Activated gamma-delta T cell (primary cell): ENCODE results near the gene IST1.
"Not testable (repeated sequence)": the region's sequence is repeated elsewhere in the genome, so short reads cannot be mapped to it uniquely, and the experiment has no call there.

Experiments used
- DNase-seq: peaks from one replicate; lab custom pipeline; 2025; lab: John Stamatoyannopoulos, UW
- total RNA-seq, 2 donors: gene quantifications; one replicate each; lab custom pipeline; 2026; lab: John Stamatoyannopoulos, UW

IST1 gene
- 238 to 251 reads per million in 2 donors for total RNA-seq

DNA sequence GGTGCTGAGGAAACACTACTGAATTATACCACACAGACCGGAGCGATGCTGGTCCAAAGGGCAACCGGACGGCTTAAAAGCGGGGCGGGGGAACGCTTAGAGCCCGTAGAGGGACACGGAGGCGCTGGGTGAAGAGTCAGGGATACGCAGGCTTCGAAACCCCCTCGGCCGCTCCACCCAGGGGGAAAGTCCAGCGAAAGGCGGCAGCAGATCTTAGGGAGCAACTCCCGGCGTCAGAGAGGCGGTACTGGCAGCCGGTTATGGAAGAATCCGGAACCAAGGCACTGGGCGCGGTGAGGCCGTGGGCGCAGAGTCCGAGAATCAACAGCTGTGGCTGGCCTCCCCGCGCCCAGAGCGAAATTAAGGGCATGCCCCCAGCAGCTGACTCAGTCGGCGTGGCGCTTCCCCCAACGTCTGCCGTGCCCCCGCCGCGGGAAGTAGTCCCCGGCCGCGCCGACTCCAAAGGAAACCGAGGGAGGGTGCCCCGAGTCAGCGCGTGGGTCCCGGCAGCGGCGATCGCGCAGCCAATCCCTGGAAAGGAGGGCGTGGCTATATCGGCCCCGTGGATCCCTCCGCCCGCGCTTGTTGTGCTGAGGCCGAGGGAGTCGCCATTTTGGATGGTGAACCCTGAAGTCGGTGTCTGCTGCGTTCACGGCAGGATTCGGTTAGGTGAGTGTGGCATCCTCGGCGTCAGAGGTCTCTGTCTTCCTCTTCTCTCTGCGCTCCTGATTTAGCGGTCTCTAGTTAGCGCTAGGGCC lies at the start of gene IST1:
Gene IST1 (plus strand): TSS at position 611 of the 758 bp plus-strand sequence. CDS start 20,110 bp downstream, outside the sequence.
- peak; percentile 96 for DNase-seq

DNA sequence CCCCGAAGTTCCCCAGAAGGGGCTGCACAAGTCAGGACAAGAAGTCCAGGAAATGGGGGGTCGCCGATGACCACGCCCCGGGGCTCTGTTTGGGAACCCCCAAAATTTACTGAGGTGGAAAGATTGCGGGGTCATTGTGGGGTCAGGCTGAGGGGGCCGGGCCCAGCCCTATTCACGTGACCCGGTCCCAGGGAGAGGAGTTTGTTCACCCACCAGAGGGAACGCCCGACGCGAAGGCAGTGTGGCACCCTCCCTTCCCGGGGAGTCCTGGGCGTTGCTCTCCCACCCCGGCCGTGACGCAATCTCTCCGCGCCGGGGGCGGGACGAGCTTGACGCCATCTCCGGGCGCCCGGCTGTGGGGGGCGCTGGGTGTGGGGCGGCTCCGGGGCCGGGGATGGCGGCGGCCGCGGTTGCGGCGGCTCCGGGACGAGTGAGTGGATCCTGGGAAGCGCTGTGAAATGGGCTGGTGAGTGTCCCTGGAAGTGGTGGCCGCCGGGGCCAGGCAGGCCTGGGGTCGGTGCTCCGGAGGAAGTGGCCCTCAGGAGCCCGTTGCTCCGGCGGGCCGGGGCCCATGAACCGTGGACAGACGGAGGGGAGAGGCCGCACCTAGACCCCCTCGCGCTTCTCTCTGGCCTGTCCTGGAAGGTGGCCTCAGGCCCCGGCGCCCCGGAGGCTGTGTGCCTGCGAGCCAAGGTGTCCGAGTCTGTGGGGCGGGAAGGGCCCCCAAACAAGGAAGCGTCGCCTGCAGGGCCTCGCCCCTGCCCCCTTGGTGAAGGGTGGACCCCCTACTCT lies 49.5 kb upstream of the IST1 start, which contains the start of gene ATXN1L:
Gene ATXN1L (plus strand): TSS at position 338 of the 792 bp plus-strand sequence. CDS start 3,765 bp downstream, outside the sequence.
- peak; percentile 90 for DNase-seq

DNA sequence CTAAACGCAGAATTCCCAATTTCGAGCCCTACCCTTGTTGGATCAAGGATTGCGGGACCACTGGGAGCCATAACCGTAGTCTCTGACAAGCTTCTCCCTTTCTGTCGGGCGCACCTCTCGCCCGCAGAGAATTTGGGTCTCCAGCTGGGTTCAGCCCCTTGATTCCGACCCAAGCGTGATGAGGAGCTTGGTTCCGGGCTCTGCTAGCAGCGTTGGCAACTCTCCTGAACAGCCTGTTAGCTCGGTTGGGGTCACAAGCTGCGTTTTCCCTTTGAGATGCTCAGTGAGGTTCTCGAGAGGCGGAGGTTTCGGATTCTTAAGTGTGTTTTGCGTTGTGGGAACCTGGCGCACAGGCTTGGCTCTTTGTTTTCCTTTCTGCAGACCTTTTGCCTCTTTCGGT lies 48.9 kb upstream of the IST1 start:
- DNase-seq, result no peak

DNA sequence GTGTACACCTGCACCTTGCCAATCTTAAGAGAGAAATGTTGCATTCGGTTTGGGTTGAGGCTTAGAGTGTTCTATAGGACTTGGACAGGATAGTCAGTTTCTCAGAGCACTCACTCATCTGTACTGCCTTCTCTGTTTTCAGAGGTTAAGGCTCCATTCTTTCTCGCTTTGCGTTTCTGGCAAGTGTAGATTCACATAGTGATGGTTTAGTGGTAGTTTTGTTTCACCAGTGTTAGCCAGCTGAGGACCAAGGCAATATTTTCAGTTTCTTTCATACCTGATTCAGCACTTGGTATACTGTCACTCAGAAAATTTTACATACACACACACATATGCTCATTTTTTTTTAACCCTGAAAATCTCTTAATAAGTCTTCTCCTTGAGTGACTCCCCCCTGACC lies 48.2 kb upstream of the IST1 start:
- no peak for DNase-seq

DNA sequence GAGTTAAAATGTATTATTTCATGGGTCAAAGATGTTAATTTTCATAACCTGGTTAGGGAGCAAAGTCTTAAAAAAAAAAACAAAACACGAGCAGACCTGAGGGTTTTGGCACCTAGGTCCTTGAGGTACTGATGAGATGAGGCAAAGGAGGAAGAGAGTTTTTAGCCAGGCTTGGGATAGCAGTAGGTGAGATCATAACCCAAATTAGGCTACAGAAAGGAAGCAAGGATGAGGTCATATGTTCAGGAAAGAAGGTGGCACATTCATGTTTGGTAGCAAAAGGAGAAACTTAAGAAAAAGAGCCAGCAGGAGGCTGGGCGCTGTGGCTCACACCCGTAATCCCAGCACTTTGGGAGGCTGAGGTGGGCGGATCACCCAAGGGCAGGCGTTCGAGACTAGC lies 46.7 kb upstream of the IST1 start:
- DNase-seq, result no peak

DNA sequence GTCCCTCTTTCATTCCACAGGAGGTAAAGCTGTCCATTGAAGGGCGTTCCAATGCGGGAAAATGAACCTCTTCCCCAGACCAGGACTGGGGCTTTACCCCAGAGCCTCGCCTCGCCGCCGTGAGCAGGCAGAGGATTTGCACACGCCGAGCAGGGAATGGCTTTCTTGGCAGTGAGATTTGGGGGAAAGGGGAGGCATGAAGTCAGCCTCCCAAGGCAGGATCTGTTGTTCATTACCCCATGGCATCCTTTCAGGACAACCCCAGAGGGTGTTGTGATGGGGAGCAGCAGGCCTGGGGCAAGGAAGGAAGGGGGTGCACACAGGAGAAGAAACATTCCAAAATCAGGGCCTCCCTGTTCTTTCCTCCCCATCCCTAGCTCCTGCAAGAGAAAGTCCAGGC lies 43.6 kb upstream of the IST1 start:
- no peak for DNase-seq

DNA sequence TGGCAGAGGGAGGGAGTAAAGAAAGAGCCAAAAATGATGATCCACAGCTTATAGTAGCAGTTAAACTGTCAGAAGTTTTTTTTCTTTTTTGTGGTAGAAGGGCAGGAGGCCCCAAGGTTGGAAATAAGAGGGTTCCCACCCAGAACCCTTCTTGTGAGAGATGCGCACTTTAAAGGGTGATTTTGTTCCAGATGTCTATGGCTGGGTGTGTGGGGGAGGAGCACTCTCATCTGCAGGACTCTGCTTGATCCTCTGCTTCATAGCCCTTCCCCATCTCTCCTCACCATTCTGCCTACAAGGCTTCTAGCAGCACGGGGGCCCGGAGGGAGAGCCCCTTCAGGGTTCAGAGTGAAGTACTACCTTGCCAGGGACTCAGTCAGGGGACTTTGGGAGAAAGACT lies 43.2 kb upstream of the IST1 start:
- DNase-seq, result no peak

DNA sequence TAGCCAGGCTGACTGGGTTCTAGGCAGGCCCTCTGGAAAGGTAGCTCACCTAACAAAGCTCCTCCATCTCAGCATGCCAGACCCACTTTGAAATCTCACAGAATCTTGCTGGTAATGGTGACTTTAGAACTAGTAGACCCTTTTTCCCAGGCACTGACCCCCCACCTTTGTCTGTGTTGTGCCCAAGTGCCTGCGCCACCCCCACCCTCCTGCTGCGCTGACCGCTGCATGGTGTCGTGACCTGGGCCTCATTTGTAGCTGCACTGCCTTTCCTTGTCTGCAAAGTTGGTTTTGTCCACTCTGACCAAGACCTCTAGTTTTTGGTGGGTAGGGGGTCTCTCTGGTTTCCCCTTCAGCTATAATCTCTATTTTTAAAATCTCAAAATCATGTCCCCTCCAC lies 42.8 kb upstream of the IST1 start:
- DNase-seq, result no peak

DNA sequence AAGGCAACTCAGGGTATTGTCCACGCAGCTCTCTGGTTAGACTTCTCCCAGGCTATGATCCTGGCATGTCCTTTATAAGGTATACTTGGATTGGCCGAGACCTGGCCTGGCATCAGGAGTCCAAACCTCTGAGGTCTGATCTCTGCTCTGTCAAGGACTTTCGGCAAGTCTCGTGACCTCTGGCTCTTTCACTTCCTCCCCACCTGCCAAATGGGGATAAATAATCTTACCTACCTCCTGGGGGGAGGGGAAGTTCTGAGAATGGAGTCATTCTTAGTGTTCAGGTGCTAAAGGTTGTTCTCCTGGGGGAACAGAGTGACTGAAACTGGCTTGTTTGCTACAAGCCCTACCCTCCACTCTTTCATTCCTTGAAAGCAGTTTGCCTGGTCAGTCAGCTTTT lies 41.9 kb upstream of the IST1 start:
- DNase-seq, result no peak

DNA sequence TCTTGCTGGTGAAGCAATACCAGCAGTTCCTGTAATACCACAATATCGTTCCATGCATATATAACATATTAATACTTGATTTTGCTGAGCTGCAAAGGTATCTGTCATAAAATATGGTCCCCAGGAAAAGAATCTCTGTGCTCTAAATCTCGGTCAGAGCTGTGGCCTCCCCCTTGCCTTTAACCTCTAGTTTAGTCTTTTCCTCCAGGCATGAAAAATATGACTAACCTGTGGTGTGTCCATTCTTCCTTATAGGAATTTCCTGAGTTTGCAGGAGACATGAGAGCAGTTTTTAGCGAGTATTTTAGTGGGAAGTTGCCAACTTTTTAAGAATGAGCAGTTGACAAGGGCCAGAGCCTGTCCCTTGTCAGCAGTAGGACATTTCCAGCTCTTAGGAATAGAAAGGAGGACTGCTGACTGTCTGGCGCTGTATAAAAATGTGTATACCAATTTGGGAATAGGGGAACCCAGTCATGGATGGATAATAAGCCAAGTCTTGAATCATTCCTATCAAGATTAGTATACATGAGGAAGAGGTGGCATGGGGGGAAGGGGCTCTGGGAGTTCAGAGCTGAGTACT lies 40.9 kb upstream of the IST1 start:
- DNase-seq, result no peak

DNA sequence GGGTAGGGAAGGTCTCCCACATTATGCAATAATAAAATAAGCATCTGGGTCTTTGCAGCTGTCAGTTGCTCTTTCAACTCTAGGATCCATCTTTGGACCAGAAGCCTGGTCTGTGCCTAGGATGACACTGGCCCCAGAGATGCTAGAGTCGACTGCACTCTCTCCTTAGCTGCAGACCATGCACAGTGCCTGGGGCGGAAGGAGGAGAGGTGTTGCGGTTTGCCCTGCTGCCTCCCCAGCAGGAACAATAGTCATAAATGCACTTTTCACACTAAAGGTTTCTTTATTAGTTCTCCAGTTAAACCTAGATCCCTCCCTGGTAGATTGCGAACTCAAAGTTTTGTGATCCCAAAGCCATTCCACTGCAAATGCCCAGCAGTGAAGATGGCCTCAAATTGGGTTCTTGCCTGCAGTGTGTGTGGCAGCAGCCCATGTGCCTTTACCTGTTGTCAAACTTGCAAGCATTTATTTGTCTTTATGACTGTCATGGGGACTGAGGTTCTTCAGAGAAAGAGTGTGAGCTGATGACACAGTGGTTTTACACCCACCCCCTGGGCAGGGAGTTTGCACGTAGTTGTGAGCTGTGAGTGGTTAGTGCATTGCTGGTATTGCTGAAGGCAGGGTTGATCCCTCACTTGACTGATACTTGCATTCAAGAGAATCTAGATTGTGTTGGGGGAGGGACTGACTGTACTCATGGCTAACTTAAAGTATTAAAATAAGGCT lies 39.2 kb upstream of the IST1 start:
- DNase-seq, result no peak

DNA sequence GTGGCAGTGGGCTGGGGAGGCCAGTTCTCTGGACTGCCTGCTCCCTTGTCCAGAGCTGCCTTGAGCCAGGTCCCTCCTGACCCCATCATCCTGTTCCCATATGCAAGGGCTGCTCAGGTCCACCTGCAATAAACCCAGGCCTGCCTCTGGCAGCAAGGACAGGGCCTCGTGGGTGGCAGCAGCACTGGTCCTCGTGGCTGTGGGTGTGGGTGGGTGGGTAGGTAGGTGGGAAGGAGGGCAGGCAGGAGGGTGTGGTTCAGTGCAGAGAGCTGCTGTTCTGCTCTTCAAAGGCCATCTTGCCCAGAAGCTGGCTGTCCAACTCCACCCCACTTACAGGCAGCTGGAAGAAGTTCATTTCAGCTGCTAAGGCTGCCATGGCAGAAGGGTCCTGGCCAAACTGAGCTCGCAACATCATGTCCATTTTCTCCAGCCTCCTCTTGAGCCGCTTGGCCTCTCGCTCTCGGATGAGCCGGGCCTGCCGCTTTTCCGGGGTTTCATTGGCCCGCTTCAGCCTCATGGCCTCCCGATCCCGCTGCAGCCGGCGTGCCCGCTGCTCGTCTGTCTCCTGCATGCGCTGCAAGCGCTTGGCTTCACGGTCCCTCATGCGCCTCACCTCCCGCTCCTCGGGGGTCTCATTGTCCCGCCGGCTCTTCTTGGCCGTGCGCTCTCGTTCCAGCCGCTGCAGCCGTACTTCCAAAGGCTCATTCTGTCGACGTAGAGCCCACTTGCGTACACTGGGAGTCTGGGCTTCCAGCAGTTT lies 35.4 kb upstream of the IST1 start:
- no peak for DNase-seq

DNA sequence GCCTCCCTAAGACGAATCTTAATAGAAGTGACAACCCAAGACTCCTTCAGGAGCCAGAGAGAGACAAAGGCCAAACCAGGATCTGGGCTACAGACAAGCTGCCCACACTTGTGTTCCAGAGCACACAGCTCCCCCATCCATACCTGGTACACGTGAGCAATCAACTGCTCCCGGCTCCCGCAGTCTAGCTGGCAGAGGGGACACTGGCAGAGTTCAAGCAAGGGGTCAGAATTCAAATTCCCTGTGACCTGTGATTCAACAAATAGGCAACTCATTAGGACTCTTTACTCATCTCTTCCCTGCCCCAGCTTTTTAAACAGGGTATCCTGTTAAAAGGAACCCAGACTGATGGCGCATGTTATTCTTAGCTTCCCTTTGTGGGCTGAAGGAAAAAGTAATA lies 31.3 kb upstream of the IST1 start:
- no peak for DNase-seq

DNA sequence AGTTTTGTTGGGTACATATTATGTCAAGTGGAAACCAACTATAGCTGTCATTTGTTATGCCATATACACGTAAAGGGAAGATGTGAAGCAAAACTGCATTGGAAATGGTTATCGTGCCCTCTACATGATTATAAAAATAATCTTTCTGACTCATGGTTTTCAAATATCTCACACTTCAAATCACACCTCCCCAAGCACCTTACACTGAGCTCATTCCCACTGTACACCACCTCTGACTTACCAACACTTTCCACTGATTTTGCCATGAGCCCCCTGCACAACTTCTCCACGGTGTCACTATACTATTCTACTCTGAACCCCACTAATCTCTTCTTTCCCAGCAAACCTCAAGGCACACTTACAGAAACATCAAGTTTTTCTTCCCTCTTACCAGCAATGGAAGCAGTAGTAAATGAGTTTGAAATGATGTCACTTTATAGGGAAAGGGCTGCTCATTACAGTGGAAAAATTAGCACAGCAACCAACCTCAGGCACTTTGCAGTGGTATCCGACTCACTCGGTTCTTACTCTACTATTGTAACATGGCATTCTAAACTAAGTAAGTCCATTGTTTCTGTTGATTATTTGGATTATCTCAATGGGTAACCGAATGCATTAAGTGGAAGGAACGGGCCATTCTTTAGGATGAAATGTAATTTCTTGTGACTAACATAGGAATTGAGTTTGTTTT lies 30.0 kb upstream of the IST1 start:
- DNase-seq, result no peak

DNA sequence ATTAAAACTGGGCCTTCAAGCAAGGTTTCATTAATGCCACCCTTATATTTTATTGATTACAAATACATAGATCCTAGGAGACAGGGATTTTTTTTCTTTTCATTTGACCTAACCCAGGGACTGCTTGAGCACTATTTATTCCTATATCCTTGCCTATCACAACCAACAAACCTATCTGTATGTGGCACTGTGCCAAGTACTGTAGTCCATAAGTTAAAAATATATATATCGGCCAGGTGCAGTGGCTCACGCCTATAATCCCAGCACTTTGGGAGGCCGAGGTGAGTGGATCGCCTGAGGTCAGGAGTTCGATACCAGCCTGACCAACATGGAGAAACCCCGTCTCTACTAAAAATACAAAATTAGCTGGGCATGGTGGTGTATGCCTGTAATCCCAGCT lies 28.2 kb upstream of the IST1 start:
- not testable (repeated sequence) for DNase-seq

DNA sequence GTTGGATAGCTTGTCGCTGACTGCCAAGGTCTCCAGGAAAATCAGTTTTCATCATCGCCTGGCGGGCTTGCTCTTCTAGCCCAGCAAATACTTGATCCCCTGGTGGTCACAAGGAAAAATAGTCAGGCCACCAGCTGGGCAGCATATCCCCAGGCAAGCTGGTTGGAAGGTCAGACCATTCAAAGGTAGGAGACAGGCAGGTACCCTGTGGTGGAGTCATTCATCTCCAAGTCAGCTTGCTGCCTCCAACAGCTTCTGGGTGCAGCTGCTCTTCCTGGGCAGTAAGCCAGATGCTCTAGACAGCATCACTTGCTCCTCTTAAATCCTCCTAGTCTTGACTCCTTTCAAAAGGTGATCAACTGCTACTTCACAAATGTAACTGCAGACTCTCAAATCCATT lies 27.4 kb upstream of the IST1 start:
- DNase-seq, result no peak

DNA sequence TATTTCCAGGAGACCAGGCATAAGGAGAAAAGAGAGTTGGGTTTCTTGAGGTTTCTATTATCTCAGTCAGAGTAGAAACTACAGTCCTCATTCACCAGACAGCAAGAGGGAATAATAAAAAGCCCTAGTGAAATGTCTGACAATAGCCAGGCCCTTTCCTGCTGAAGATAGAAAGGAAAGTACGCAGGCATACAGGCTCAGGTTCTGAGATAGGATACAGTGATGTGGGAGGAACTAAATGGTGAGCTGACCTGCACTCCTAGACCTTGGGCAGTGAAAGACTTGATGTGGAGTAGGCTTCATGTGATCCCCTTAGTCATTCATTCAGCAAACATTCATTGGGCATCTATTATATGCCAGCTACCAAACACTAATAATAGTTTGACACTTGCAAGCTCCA lies 26.2 kb upstream of the IST1 start:
- no peak for DNase-seq

DNA sequence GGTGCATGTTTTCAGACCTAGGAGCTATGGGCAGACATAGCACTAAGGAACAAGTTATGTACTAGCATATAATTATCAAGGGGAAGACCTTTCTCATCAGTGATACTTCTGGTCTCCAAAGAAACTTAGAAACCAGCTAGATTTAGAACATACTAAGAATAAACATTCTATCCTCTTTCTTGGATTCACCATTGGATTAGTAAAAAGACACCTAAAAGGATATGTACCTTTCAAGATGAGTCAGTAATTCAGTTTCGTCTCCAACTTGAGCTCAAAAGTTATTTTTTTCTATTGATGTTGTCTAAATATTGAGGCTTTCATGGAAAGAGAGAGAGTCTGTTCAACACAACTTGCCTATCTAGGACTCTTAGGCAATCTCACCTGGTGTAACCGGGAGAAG lies 24.5 kb upstream of the IST1 start:
- DNase-seq, result no peak

DNA sequence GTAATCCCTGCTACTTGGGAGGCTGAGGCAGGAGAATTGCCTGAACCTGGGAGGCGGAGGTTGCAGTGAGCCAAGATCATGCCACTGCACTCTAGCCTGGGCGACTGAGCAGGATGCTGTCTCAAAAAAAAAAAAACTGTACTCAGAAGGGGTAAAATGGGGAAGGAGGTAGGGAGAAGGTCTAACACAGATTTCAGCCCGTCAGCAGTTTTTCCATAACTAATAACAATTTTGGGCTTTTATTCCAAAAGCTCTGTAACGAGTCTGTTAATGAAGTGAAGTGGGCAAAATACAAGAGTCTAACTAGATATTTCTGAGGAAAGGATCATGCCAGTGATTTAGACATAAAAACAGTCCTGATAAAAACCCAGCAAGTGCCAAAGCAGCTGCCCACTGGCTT lies 22.1 kb upstream of the IST1 start:
- no peak for DNase-seq

DNA sequence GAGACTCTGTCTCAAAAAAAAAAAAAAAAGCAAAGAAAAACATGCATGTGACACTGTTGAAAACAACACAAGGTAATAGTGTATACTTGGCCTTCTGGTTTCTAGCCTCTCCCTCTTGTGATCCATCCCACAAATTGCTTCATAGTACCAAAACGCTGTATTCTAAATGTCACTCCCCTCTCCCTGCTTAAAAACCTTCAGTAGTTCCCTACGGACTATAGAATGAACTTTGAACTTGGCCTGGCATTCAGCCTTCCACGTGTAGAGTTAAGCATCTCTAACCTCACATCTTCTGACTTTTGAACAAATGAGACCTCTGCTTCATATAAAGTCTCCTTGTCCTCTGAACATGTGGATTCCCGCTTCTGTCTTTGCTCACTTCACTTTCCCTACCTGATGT lies 16.4 kb upstream of the IST1 start:
- DNase-seq, result no peak

DNA sequence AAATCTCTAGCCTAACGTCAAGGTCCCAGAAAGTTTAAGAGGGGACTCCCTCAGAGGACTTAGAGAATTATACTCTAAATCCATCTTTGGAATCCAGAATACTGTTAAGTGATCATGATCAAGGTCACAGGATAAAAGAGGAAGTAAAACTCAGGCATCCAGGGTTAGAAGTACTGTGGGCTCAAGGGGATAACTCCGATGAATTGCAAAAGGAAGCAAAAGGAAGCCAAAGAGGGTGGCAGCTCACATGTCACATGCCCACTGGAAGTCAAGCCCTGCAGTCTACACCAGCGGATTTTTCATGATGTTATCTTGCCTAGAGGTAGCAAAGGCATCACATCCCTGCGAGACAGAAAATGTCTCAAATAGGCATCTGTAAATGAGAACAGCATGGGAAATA lies 15.2 kb upstream of the IST1 start:
- no peak for DNase-seq
